ENCODE data around the gene TPSB2.

GRCh38 chr16:1274767-1275166 lies 44.8 kb upstream of the TPSB2 start:
- TF ChIP-seq CTCF (conservative IDR thresholded peaks at IDR 0.05; ENCODE audit: low read depth, low read length): no peak
- TF ChIP-seq EZH2 (IDR thresholded peaks at IDR 0.05; ENCODE audit: low read length, unreplicated experiment): no peak
